H1 (cell line): ENCODE results near the gene PNLDC1. TPM values are rescaled to one million over a fixed set of nuclear protein-coding genes. Genes with fewer than 3 reads are reported as not detected.

ENCODE experiments used
- GTF2F1 ChIP-seq: IDR thresholded peaks from 2 replicates; pipeline ENCODE4 v1.6.1; 2012; ENCODE audit warnings: low read depth, low read length, improper control_type of control experiment, borderline replicate concordance
- RAD21 ChIP-seq, 2 experiments: IDR thresholded peaks in 1 of 2; conservative IDR thresholded peaks in 1 of 2; 2 replicates each; pipeline ENCODE4 v1.6.1; 2011; ENCODE audit warnings: low read depth in 2 of 2, low read length in 2 of 2, improper control_type of control experiment in 1 of 2, inconsistent platforms in 1 of 2, mild to moderate bottlenecking in 1 of 2, moderate library complexity in 1 of 2
- RBBP5 ChIP-seq: IDR thresholded peaks from 2 replicates; pipeline ENCODE4 v1.7.1; 2012; ENCODE audit warnings: low read depth, mild to moderate bottlenecking, inconsistent platforms, low read length, moderate library complexity, borderline replicate concordance
- polyA plus RNA-seq, 7 experiments: library from polyadenylated mRNA; depleted of rRNA in 3 of 7; stranded (reverse) in 5 of 7; unstranded in 2 of 7; fragments of >200 nt in 5 of 7; fragments of 200-250 nt in 2 of 7; gene quantifications; 1 replicate in 5 of 7; 2 replicates in 1 of 7; 4 replicates in 1 of 7; pipeline versions ENCODE4 v1.2.1 to v1.2.3, GENCODE V29; 2011 to 2013; ENCODE audit warnings: missing spikeins in 2 of 7, mixed read lengths in 2 of 7
- total RNA-seq: library from RNA; stranded (reverse); fragmentation: NEBNext Ultra II Directional; extraction: Animal tissue kit (Norgen Biotek cat#: 25700); gene quantifications from 2 replicates; pipeline ENCODE4 v1.2.1, GENCODE V29; 2021
- TF ChIP-seq, protein P1 (sequence below): fragments of 300-600 bp; sonication (generic); IDR thresholded peaks from 2 replicates; pipeline ENCODE4 v1.7.1; 2012; ENCODE audit warnings: low read length, moderate library complexity, mild to moderate bottlenecking, inconsistent platforms; ENCODE audit not compliant: insufficient replicate concordance

The PNLDC1 gene
- total and polyA plus RNA-seq, 2 of the 8 experiments (the other 6 are each of a cell fraction or from before 2014, with no cell fraction given), result 0.15 to 0.34 TPM

DNA sequence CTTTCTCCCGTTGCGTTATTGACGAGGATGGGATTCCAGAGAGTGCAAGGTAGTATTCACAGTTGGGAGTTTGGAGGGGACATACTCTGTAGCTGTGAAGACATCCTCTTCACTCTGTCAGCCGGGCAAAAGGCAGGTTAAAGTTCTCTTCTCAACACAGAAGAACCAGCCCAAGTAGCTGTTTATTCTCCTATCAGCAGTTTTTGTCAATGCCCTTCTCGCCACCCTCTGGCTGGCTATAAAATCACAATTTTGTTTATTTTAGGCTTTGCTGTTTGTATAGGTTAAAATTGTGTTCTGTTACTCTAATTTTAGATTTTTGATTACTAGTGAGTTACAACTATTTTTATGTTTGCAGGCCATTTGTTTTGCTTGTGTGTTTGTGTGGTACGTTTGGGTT is 52.8 kb downstream of the PNLDC1 start (continued):
- TF ChIP-seq, protein P1, sequence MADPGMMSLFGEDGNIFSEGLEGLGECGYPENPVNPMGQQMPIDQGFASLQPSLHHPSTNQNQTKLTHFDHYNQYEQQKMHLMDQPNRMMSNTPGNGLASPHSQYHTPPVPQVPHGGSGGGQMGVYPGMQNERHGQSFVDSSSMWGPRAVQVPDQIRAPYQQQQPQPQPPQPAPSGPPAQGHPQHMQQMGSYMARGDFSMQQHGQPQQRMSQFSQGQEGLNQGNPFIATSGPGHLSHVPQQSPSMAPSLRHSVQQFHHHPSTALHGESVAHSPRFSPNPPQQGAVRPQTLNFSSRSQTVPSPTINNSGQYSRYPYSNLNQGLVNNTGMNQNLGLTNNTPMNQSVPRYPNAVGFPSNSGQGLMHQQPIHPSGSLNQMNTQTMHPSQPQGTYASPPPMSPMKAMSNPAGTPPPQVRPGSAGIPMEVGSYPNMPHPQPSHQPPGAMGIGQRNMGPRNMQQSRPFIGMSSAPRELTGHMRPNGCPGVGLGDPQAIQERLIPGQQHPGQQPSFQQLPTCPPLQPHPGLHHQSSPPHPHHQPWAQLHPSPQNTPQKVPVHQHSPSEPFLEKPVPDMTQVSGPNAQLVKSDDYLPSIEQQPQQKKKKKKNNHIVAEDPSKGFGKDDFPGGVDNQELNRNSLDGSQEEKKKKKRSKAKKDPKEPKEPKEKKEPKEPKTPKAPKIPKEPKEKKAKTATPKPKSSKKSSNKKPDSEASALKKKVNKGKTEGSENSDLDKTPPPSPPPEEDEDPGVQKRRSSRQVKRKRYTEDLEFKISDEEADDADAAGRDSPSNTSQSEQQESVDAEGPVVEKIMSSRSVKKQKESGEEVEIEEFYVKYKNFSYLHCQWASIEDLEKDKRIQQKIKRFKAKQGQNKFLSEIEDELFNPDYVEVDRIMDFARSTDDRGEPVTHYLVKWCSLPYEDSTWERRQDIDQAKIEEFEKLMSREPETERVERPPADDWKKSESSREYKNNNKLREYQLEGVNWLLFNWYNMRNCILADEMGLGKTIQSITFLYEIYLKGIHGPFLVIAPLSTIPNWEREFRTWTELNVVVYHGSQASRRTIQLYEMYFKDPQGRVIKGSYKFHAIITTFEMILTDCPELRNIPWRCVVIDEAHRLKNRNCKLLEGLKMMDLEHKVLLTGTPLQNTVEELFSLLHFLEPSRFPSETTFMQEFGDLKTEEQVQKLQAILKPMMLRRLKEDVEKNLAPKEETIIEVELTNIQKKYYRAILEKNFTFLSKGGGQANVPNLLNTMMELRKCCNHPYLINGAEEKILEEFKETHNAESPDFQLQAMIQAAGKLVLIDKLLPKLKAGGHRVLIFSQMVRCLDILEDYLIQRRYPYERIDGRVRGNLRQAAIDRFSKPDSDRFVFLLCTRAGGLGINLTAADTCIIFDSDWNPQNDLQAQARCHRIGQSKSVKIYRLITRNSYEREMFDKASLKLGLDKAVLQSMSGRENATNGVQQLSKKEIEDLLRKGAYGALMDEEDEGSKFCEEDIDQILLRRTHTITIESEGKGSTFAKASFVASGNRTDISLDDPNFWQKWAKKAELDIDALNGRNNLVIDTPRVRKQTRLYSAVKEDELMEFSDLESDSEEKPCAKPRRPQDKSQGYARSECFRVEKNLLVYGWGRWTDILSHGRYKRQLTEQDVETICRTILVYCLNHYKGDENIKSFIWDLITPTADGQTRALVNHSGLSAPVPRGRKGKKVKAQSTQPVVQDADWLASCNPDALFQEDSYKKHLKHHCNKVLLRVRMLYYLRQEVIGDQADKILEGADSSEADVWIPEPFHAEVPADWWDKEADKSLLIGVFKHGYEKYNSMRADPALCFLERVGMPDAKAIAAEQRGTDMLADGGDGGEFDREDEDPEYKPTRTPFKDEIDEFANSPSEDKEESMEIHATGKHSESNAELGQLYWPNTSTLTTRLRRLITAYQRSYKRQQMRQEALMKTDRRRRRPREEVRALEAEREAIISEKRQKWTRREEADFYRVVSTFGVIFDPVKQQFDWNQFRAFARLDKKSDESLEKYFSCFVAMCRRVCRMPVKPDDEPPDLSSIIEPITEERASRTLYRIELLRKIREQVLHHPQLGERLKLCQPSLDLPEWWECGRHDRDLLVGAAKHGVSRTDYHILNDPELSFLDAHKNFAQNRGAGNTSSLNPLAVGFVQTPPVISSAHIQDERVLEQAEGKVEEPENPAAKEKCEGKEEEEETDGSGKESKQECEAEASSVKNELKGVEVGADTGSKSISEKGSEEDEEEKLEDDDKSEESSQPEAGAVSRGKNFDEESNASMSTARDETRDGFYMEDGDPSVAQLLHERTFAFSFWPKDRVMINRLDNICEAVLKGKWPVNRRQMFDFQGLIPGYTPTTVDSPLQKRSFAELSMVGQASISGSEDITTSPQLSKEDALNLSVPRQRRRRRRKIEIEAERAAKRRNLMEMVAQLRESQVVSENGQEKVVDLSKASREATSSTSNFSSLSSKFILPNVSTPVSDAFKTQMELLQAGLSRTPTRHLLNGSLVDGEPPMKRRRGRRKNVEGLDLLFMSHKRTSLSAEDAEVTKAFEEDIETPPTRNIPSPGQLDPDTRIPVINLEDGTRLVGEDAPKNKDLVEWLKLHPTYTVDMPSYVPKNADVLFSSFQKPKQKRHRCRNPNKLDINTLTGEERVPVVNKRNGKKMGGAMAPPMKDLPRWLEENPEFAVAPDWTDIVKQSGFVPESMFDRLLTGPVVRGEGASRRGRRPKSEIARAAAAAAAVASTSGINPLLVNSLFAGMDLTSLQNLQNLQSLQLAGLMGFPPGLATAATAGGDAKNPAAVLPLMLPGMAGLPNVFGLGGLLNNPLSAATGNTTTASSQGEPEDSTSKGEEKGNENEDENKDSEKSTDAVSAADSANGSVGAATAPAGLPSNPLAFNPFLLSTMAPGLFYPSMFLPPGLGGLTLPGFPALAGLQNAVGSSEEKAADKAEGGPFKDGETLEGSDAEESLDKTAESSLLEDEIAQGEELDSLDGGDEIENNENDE, result no peak
- no peak for TF ChIP-seq GTF2F1
- peak; percentile 67 to 74 for TF ChIP-seq RAD21 (IDR thresholded peaks at IDR 0.05 in 1 of 2, conservative IDR thresholded peaks at IDR 0.05 in 1 of 2; ENCODE audit: low read depth in 2 of 2, low read length in 2 of 2)
- TF ChIP-seq RBBP5, result no peak
- TF ChIP-seq, all 59 proteins: peak for 3
